ENCODE measurements around the gene CCNQ. TPM values are rescaled to one million over a fixed set of nuclear protein-coding genes. Genes with fewer than 3 reads are reported as not detected.
A peak's percentile ranks its signal among the peaks of the same experiment; 100 is the strongest.

Gene CCNQ
- total and polyA plus RNA-seq, 12 donors = 16.9 to 132 (median 22.9) TPM

- Histone ChIP-seq H3K4me1 (peaks cover 0 to 25% (median 10%) of the 10 kb centered on the region in 9 donors), H3K27me3 (no peaks in the 10 kb centered on the region), H3K4me3 (peak overlapping the region in 9 of 10 donors; percentile 45 to 75 (median 69)), H3K9me3 (no peaks in the 10 kb centered on the region), H3K36me3 (peaks cover 0 to 8% (median 0%) of the 10 kb centered on the region in 9 donors), H3K27ac (peak overlapping the region in 1 of 10 donors; percentile 83)
- no peak for TF ChIP-seq CTCF (IDR thresholded peaks at IDR 0.05)
- ATAC-seq (peak in 1 of 8 donors; percentile 25), DNase-seq (no peak)
- intact Hi-C loops (cut with DNase I) = loop anchor here in 2 of 10 donors (10.0 kb wide), 2 partner anchors 55 to 65 kb away; no protein-coding TSS in a partner anchor
- 16 to 30% methylated on average over 2 of the region's 2 CpGs for WGBS, 2 donors
Measured at GRCh38 chrX:153600032-153600373, 1.1 kb upstream of the CCNQ start.

- Histone ChIP-seq H3K9me3 (no peaks in the 10 kb centered on the region), H3K27me3 (no peaks in the 10 kb centered on the region), H3K4me1 (peaks cover 0 to 25% (median 10%) of the 10 kb centered on the region in 9 donors), H3K27ac (peak overlapping the region in 9 of 10 donors; percentile 44 to 83 (median 70)), H3K4me3 (peak overlapping the region; percentile 27 to 75 (median 68)), H3K36me3 (peaks cover 0 to 14% (median 0%) of the 10 kb centered on the region in 9 donors)
- DNase-seq (peak; percentile 84 to 92), ATAC-seq (peak; percentile 94 to 98 (median 96))
- WGBS, 2 donors = 0% methylated on average over 29 to 51 of the region's 79 CpGs
- intact Hi-C loops (cut with DNase I) = loop anchor here in 2 of 10 donors (5.0 to 10.0 kb wide), 3 partner anchors 55 to 108 kb away; no protein-coding TSS in a partner anchor
- TF ChIP-seq CTCF (IDR thresholded peaks at IDR 0.05) = no peak
Measured at GRCh38 chrX:153599192-153600031, 473 bp upstream of the CCNQ start.

- Histone ChIP-seq H3K27me3 (no peaks in the 10 kb centered on the region), H3K9me3 (no peaks in the 10 kb centered on the region), H3K27ac (no peak overlapping the region), H3K4me1 (peaks cover 0 to 25% (median 10%) of the 10 kb centered on the region in 9 donors), H3K36me3 (peaks cover 0 to 35% (median 0%) of the 10 kb centered on the region in 9 donors), H3K4me3 (no peak overlapping the region)
- no peak for DNase-seq
- 91 to 99% methylated on average over 6 of the region's 6 CpGs for WGBS, 2 donors
- no peak for ATAC-seq
- no peak for TF ChIP-seq CTCF (IDR thresholded peaks at IDR 0.05)
- intact Hi-C loops (cut with DNase I) = loop anchor here in 1 of 10 donors (5.0 kb wide), 1 partner anchor 110 kb away; no protein-coding TSS in a partner anchor
Measured at GRCh38 chrX:153596981-153597750, 1.8 kb downstream of the CCNQ start.

All from heart right ventricle (tissue), 16 donors.